ENCODE measurements around the gene MSRB3.

Gene MSRB3

DNA sequence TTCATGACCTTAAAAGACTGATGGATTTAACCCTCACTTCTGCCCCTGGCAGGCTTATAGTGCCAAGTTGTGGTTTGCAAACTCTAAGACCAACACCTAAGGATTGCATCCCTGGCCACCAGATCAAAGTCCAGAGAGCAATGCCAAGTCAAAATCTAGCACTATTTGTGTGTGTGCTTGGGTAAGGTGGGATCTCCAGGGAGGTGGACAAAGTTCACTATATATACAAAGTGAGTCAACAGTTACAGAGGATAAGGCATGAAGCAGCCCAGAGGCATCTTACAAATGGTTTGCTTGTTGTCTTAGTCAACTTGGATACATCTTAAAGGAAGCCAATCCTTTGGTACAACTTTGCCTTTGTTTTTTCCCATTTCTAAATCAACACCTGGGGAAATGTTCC, 137.3 kb downstream of the MSRB3 start:
- TF ChIP-seq, protein P1, sequence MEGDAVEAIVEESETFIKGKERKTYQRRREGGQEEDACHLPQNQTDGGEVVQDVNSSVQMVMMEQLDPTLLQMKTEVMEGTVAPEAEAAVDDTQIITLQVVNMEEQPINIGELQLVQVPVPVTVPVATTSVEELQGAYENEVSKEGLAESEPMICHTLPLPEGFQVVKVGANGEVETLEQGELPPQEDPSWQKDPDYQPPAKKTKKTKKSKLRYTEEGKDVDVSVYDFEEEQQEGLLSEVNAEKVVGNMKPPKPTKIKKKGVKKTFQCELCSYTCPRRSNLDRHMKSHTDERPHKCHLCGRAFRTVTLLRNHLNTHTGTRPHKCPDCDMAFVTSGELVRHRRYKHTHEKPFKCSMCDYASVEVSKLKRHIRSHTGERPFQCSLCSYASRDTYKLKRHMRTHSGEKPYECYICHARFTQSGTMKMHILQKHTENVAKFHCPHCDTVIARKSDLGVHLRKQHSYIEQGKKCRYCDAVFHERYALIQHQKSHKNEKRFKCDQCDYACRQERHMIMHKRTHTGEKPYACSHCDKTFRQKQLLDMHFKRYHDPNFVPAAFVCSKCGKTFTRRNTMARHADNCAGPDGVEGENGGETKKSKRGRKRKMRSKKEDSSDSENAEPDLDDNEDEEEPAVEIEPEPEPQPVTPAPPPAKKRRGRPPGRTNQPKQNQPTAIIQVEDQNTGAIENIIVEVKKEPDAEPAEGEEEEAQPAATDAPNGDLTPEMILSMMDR (conservative IDR thresholded peaks at IDR 0.05; ENCODE audit: control insufficient read depth, insufficient read depth, low read depth, low read length), result no peak
- no peak overlapping the region for H3K4me3 ChIP-seq (ENCODE audit: control insufficient read depth, low read depth, low read length)
- DNase-seq (ENCODE audit: low read depth), result peak; percentile 23

DNA sequence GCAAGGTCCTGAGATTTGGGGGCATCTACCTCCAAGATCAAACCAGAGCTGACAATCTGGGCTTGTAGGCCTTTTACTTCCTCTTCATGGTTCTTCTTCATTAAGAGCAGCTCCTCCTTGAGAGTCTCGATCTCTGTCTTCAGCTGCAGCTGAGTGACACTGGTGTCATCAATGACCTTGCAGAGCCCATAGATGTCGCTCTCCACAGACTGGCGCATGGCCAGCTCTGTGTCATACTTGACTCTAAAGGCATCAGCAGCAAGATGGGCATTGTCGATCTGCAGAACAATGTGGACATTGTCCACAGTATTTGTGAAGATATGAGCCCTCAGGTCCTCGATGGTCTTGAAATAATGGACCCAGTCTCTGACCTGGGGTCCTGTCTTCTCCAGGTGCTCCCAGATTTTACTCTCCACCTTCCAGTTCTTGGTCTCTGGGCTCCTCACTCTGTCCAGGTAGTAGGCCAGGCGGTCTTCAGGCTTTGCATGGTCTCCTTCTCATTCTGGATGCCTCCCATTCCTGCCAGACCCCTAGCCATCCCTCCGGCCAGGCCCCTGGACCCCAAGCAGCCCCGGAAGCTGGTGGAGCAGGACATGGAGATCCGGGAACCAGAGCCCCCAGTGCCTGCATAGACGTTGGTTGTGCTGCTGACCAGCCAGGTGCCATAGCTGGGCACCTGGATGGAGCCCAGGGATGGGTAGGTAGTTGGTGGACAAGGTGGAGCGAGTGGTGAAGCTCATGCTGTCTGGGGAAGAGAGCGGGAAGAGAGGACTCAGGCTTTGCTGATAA, 141.0 kb downstream of the MSRB3 start:
- no peak for DNase-seq (ENCODE audit: low read depth)
- TF ChIP-seq, protein P1 (conservative IDR thresholded peaks at IDR 0.05; ENCODE audit: control insufficient read depth, insufficient read depth, low read depth, low read length), result no peak
- H3K4me3 ChIP-seq (ENCODE audit: control insufficient read depth, low read depth, low read length), result no peak overlapping the region

DNA sequence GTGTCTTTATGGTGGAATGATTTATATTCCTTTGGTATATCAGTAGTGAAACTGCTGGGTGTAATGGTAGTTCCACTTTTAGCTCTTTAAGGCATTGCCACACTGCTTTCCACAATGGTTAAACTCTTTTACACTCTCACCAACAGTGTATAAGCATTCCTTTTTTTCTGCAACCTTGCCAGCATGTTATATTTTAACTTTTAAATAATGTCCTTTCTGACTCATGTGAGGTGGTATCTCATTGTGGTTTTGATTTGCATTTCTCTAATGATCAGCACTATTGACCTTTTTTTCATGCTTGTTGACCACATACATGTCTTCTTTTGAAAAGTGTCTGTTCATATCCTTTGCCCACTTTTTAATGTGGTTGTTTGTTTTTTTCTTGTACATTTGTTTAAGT, 142.5 kb downstream of the MSRB3 start:
- TF ChIP-seq, protein P1 (conservative IDR thresholded peaks at IDR 0.05; ENCODE audit: control insufficient read depth, insufficient read depth, low read depth, low read length), result no peak
- no peak overlapping the region for H3K4me3 ChIP-seq (ENCODE audit: control insufficient read depth, low read depth, low read length)
- no peak for DNase-seq (ENCODE audit: low read depth)

DNA sequence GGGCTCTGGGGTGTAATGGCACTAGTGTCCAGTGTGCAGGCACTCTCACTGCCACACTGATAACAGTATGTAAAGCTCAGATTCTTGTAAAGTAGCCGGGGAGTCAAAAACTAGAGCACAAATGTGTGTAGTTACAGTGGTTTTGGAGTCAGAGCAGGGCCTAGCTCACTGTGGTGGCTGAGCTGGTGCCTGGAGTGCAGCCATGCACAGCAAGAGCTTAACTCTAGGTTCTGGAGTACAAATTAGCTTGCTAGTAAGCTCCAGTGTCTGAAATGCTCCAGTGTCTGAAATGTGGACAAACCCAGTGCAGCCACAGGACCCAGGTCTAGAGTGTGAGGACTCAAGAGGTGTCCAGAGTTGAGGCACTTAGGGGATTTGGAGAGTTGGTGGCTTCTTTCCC, 149.2 kb downstream of the MSRB3 start:
- DNase-seq (ENCODE audit: low read depth), result no peak
- no peak overlapping the region for H3K4me3 ChIP-seq (ENCODE audit: control insufficient read depth, low read depth, low read length)
- TF ChIP-seq, protein P1 (conservative IDR thresholded peaks at IDR 0.05; ENCODE audit: control insufficient read depth, insufficient read depth, low read depth, low read length), result no peak

DNA sequence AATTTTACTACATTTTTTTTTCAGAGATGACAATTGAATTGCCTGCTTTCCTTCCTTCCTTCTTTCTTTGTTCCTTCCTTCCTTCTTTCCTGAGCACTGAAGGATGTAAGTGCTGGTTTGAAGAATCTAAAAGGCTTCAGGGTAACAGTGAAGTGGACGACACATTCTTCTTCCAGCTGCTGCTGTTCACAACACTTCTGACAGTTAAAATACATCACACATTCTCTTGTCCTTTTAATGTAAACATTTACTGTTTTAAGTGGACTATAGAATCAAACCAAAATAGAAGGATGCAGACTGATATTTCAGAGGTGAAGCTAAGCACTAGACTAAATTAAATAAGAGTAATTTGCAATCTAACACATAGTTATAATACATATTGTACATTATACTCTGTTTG, 151.5 kb downstream of the MSRB3 start:
- DNase-seq (ENCODE audit: low read depth), result no peak
- TF ChIP-seq, protein P1 (conservative IDR thresholded peaks at IDR 0.05; ENCODE audit: control insufficient read depth, insufficient read depth, low read depth, low read length), result no peak
- H3K4me3 ChIP-seq (ENCODE audit: control insufficient read depth, low read depth, low read length), result no peak overlapping the region

DNA sequence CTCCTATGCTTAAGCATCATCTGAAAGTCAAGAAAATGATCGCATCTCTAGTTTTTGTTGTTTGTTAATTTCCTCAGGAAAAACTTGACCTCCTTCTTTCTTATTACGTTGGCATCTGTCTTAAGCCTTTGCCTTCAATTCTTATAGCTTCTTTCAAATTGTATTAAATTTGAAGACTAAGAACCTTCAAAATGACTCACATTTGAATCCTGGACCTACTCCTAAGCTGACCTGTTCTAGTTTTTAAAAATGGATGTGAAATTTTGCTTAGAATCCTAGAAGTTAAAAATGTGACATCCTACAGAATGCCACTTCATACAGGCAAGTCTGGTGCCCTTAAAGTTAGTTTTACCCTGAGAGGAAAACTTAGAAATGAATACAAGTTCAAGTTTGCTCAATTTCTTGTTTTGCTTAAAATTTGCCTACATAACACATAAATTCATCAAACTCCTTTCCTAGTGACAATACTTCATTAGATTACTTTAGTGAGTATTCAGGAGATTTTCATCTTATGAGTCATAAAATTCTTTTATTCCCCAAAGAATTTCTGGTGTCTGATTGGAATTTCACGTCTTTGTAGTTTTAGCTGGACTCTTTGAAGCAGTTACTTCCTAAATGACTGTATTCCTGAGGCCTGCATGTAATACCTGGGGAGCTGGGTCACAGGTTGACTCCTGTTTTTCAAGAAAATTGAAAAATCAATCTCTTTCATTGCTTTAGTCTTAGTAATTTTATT, 152.3 kb downstream of the MSRB3 start:
- H3K4me3 ChIP-seq (ENCODE audit: control insufficient read depth, low read depth, low read length), result no peak overlapping the region
- peak; percentile 51 for DNase-seq (ENCODE audit: low read depth)
- TF ChIP-seq, protein P1 (conservative IDR thresholded peaks at IDR 0.05; ENCODE audit: control insufficient read depth, insufficient read depth, low read depth, low read length), result no peak
